ENCODE measurements around the gene INHA.

GRCh38 chr2:219593154-219593553, 21.0 kb downstream of the INHA start:
- no peak for TF ChIP-seq CTCF (IDR thresholded peaks at IDR 0.05; ENCODE audit: insufficient read depth, low read depth, low read length)
- TF ChIP-seq EZH2 (IDR thresholded peaks at IDR 0.05; ENCODE audit: insufficient read depth, low read length), result no peak

Measured in astrocyte (in vitro differentiated cells and primary cell).